ENCODE measurements around the gene TWNK.
"Not testable (repeated sequence)": the region's sequence is repeated elsewhere in the genome, so short reads cannot be mapped to it uniquely, and the experiment has no call there.

The TWNK gene

GRCh38 chr10:101032637-101033224 lies 45.4 kb downstream of the TWNK start:
- DNase-seq: peak; percentile 68

DNA sequence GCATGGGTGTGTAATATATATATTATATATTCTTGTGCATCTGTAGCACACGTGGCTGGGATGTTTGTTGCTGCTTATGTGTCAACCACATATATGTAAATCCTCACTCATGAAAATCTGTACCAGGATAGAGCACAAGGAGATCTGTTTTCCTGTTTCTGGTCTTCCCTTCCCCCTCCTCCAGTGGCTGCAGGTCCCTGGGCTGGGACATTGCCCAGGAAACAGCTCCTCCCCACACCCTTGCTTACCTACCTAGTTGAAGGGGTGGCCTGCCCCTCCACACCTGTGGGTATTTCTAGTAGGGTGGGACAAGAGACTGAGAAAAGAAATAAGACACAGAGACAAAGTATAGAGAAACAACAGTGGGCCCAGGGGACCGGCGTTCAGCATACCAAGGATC lies 45.9 kb downstream of the TWNK start:
- DNase-seq: no peak

- DNase-seq: not testable (repeated sequence)
These were observed 47.1 kb downstream of the TWNK start for GRCh38 chr10:101034404-101034803.

DNA sequence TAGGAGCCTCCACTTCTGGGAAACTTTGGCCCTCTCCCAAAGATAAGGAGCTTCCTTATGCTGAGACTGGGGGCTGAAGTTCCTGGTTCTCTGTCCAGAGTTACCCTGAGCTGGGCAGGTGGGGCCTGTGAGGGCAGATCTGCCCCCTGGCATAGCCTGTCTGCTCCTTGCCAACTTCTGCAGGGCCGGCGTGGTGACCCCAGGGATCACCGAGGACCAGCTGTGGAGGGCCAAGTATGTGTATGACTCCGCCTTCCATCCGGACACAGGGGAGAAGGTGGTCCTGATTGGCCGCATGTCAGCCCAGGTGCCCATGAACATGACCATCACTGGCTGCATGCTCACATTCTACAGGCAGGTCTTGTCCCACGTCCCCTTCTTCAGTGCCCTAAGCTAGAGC lies 48.0 kb downstream of the TWNK start:
- no peak for DNase-seq

DNA sequence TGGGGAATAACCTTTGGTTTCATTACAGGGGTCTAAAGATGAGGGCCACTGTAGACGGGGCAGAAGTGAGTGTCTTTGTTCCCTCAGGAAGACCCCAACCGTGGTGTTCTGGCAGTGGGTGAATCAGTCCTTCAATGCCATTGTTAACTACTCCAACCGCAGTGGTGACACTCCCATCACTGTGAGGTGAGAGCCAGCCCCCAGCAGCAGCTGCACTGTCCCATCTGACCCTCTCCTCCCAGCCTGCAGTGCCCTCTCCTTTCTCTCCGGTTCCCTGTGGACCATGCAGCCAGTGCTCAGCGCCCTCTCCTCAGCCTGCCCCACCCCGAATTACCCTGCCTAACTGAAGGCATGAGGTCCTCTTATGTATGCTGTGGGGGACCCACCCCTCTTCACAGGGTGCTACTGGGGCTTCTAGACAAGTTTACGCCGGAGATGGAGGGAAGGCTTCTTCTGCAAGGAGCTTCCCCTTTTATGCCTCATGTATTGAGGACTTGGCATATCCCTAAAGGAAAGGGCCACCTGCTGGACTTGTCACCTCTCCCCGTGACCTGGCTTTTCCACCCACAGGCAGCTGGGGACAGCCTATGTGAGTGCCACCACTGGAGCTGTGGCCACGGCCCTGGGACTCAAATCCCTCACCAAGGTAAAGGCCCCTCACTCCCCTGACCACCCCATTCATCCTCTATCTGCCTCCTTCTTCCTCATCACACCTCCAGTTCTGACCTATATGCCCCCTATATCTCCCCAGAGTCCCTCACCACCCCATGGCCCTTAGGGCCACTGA lies 48.8 kb downstream of the TWNK start:
- no peak for DNase-seq

- no peak for DNase-seq
These were observed 49.4 kb downstream of the TWNK start for GRCh38 chr10:101036726-101037125.

- DNase-seq: no peak
These were observed 51.1 kb downstream of the TWNK start for GRCh38 chr10:101038484-101038883.

DNA sequence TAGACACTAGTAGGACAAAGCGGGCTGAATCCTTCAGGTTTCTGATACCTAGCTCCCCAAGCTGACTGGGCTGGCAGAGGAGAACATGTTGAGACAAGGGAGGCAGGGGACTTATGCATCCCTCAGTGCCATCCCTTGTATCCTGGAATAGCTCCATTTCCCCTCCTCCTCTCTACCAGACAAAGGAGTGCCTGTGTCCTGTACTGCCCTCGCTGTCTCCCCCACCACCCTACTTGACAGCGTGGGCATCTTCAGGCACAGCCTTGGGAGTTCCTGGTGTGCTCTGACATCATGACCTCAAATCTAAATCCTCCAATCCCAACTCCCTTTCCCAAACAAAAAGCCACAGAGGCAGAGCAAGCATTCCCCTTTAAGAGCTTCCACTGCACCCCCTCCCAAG lies 52.7 kb downstream of the TWNK start:
- no peak for DNase-seq

GRCh38 chr10:101040851-101041250 lies 53.5 kb downstream of the TWNK start:
- DNase-seq: no peak

- DNase-seq: peak; percentile 41
These were observed 54.0 kb downstream of the TWNK start for GRCh38 chr10:101041252-101041761.

DNA sequence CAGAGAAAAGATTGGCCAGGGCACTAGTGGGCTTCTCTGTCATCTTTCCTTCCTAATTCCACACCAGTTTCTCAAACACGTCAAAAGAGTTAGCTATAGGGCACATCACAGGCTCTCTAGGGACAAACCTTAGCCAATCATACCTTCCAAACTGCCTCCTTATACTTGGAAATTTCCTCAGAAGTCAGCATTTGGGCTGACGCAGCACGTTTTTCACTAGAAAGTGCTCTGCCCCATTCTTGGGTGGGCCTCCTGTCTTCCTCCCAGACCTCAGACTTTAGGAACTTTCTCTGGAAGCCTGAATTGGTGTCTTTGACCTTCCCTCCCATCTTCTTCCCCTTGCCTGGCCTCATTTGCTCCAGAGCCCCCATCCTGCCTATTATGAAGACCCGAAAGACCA lies 54.8 kb downstream of the TWNK start:
- DNase-seq: no peak

- DNase-seq: peak; percentile 87
These were observed 55.5 kb downstream of the TWNK start for GRCh38 chr10:101042667-101043362.

GRCh38 chr10:101043363-101043707 lies 56.0 kb downstream of the TWNK start:
- DNase-seq: no peak

All from GF-D8 (cell line).